ENCODE results near the gene GULP1.

- TF ChIP-seq, protein P1, sequence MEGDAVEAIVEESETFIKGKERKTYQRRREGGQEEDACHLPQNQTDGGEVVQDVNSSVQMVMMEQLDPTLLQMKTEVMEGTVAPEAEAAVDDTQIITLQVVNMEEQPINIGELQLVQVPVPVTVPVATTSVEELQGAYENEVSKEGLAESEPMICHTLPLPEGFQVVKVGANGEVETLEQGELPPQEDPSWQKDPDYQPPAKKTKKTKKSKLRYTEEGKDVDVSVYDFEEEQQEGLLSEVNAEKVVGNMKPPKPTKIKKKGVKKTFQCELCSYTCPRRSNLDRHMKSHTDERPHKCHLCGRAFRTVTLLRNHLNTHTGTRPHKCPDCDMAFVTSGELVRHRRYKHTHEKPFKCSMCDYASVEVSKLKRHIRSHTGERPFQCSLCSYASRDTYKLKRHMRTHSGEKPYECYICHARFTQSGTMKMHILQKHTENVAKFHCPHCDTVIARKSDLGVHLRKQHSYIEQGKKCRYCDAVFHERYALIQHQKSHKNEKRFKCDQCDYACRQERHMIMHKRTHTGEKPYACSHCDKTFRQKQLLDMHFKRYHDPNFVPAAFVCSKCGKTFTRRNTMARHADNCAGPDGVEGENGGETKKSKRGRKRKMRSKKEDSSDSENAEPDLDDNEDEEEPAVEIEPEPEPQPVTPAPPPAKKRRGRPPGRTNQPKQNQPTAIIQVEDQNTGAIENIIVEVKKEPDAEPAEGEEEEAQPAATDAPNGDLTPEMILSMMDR (IDR thresholded peaks at IDR 0.05 in 2 of 3, conservative IDR thresholded peaks at IDR 0.05 in 1 of 3; ENCODE audit: borderline replicate concordance in 1 of 3, insufficient read depth in 1 of 3, low read depth in 2 of 3, low read length in 2 of 3), result no peak
- TF ChIP-seq EZH2 (IDR thresholded peaks at IDR 0.05), result no peak
- no peak for TF ChIP-seq SP1 (IDR thresholded peaks at IDR 0.05; ENCODE audit: low read depth)
Measured at GRCh38 chr2:188557081-188557480, 265.4 kb downstream of the GULP1 start.
